ENCODE data around the gene GFPT2. TPM values are rescaled to one million over a fixed set of nuclear protein-coding genes. Genes with fewer than 3 reads are reported as not detected.

The GFPT2 gene
- total RNA-seq, 5 donors from 2014 or later (not counting 1 experiment from before 2014, with no cell fraction given), result 1.6 to 3.6 (median 2.0) TPM

- ATAC-seq (replicated peaks in 1 of 4) (no peak), DNase-seq (no peak)
- no peaks in the 10 kb centered on the region for H3K36me3 Mint-ChIP-seq
- WGBS (ENCODE audit: insufficient coverage), result 50% methylated on average over 3 of the region's 8 CpGs
- Histone ChIP-seq H3K4me1 (ENCODE audit: control insufficient read depth in 1 of 2, extremely low read depth in 1 of 2, insufficient read depth in 2 of 2, low read length in 2 of 2) (no peaks in the 10 kb centered on the region), H3K27ac (ENCODE audit: low read length) (no peak overlapping the region), H3K9me3 (no peaks in the 10 kb centered on the region), H3K4me3 (ENCODE audit: control insufficient read depth in 1 of 2, extremely low read depth in 1 of 2, low read length in 1 of 2) (no peak overlapping the region), H3K36me3 (ENCODE audit: control insufficient read depth in 2 of 2, extremely low read depth in 1 of 2, insufficient read depth in 1 of 2, low read length in 1 of 2) (no peaks in the 10 kb centered on the region), H3K27me3 (replicated peaks in 1 of 2; ENCODE audit: control insufficient read depth in 2 of 2, extremely low read depth in 1 of 2, insufficient read depth in 2 of 2, low read length in 1 of 2) (peaks cover 3 to 35% of the 10 kb centered on the region in 2 experiments)
- H3K4me3 Mint-ChIP-seq, result no peak overlapping the region
- ChIA-PET CTCF (no interaction called here), POLR2A (no interaction called here)
- H3K9me3 Mint-ChIP-seq, result no peaks in the 10 kb centered on the region
- peaks cover 4 to 19% of the 10 kb centered on the region in 2 donors for H3K27me3 Mint-ChIP-seq
- H3K27ac Mint-ChIP-seq, result no peak overlapping the region
- no peaks in the 10 kb centered on the region for H3K4me1 Mint-ChIP-seq
These were observed 29.8 kb upstream of the GFPT2 start for GRCh38 chr5:180382926-180383325.

GRCh38 chr5:180381851-180382480, 28.8 kb upstream of the GFPT2 start:
- ChIA-PET CTCF (no interaction called here), POLR2A (no interaction called here)
- H3K27me3 Mint-ChIP-seq, result peaks cover 4 to 19% of the 10 kb centered on the region in 2 donors
- peaks cover 3 to 35% of the 10 kb centered on the region in 2 experiments for H3K27me3 ChIP-seq (replicated peaks in 1 of 2; ENCODE audit: control insufficient read depth in 2 of 2, extremely low read depth in 1 of 2, insufficient read depth in 2 of 2, low read length in 1 of 2)
- H3K36me3 Mint-ChIP-seq, result no peaks in the 10 kb centered on the region
- H3K9me3 Mint-ChIP-seq, result no peaks in the 10 kb centered on the region
- H3K4me3 Mint-ChIP-seq, result no peak overlapping the region
- ATAC-seq (replicated peaks in 1 of 4) (no peak), DNase-seq (no peak)
- no peak overlapping the region for H3K4me3 ChIP-seq (ENCODE audit: control insufficient read depth in 1 of 2, extremely low read depth in 1 of 2, low read length in 1 of 2)
- H3K4me1 ChIP-seq (ENCODE audit: control insufficient read depth in 1 of 2, extremely low read depth in 1 of 2, insufficient read depth in 2 of 2, low read length in 2 of 2), result no peaks in the 10 kb centered on the region
- H3K4me1 Mint-ChIP-seq, result no peaks in the 10 kb centered on the region
- no peaks in the 10 kb centered on the region for H3K9me3 ChIP-seq
- WGBS (ENCODE audit: insufficient coverage), result 87% methylated on average over 12 of the region's 13 CpGs
- no peaks in the 10 kb centered on the region for H3K36me3 ChIP-seq (ENCODE audit: control insufficient read depth in 2 of 2, extremely low read depth in 1 of 2, insufficient read depth in 1 of 2, low read length in 1 of 2)
- H3K27ac ChIP-seq (ENCODE audit: low read length), result no peak overlapping the region
- H3K27ac Mint-ChIP-seq, result no peak overlapping the region

GRCh38 chr5:180381428-180381827, 28.3 kb upstream of the GFPT2 start:
- Histone ChIP-seq H3K27ac (ENCODE audit: low read length) (no peak overlapping the region), H3K4me1 (ENCODE audit: control insufficient read depth in 1 of 2, extremely low read depth in 1 of 2, insufficient read depth in 2 of 2, low read length in 2 of 2) (no peaks in the 10 kb centered on the region), H3K36me3 (ENCODE audit: control insufficient read depth in 2 of 2, extremely low read depth in 1 of 2, insufficient read depth in 1 of 2, low read length in 1 of 2) (no peaks in the 10 kb centered on the region), H3K9me3 (no peaks in the 10 kb centered on the region), H3K27me3 (replicated peaks in 1 of 2; ENCODE audit: control insufficient read depth in 2 of 2, extremely low read depth in 1 of 2, insufficient read depth in 2 of 2, low read length in 1 of 2) (peaks cover 3 to 32% of the 10 kb centered on the region in 2 experiments), H3K4me3 (ENCODE audit: control insufficient read depth in 1 of 2, extremely low read depth in 1 of 2, low read length in 1 of 2) (no peak overlapping the region)
- DNase-seq (no peak), ATAC-seq (replicated peaks in 1 of 4) (no peak)
- H3K4me1 Mint-ChIP-seq, result no peaks in the 10 kb centered on the region
- H3K9me3 Mint-ChIP-seq, result no peaks in the 10 kb centered on the region
- POLR2A ChIA-PET, result no interaction called here
- CTCF ChIA-PET, result no interaction called here
- H3K4me3 Mint-ChIP-seq, result no peak overlapping the region
- H3K27ac Mint-ChIP-seq, result no peak overlapping the region
- peaks cover 4 to 19% of the 10 kb centered on the region in 2 donors for H3K27me3 Mint-ChIP-seq
- 17% methylated on average over 2 of the region's 4 CpGs for WGBS (ENCODE audit: insufficient coverage)
- no peaks in the 10 kb centered on the region for H3K36me3 Mint-ChIP-seq

- no peaks in the 10 kb centered on the region for H3K9me3 Mint-ChIP-seq
- ChIA-PET POLR2A (no interaction called here), CTCF (no interaction called here)
- H3K36me3 Mint-ChIP-seq, result no peaks in the 10 kb centered on the region
- H3K27me3 Mint-ChIP-seq, result peaks cover 4 to 19% of the 10 kb centered on the region in 2 donors
- Histone ChIP-seq H3K9me3 (no peaks in the 10 kb centered on the region), H3K36me3 (ENCODE audit: control insufficient read depth in 2 of 2, extremely low read depth in 1 of 2, insufficient read depth in 1 of 2, low read length in 1 of 2) (no peaks in the 10 kb centered on the region), H3K27me3 (replicated peaks in 1 of 2; ENCODE audit: control insufficient read depth in 2 of 2, extremely low read depth in 1 of 2, insufficient read depth in 2 of 2, low read length in 1 of 2) (peaks cover 3 to 32% of the 10 kb centered on the region in 2 experiments), H3K27ac (ENCODE audit: low read length) (no peak overlapping the region), H3K4me1 (ENCODE audit: control insufficient read depth in 1 of 2, extremely low read depth in 1 of 2, insufficient read depth in 2 of 2, low read length in 2 of 2) (no peaks in the 10 kb centered on the region), H3K4me3 (ENCODE audit: control insufficient read depth in 1 of 2, extremely low read depth in 1 of 2, low read length in 1 of 2) (no peak overlapping the region)
- H3K27ac Mint-ChIP-seq, result no peak overlapping the region
- no peak overlapping the region for H3K4me3 Mint-ChIP-seq
- no peak for ATAC-seq (replicated peaks in 1 of 4)
- no peak for DNase-seq
- H3K4me1 Mint-ChIP-seq, result no peaks in the 10 kb centered on the region
- WGBS (ENCODE audit: insufficient coverage), result 86% methylated on average over 13 of the region's 15 CpGs
These were observed 27.7 kb upstream of the GFPT2 start for GRCh38 chr5:180380856-180381255.

GRCh38 chr5:180380441-180380840, 27.3 kb upstream of the GFPT2 start:
- peaks cover 3 to 19% of the 10 kb centered on the region in 2 donors for H3K27me3 Mint-ChIP-seq
- ChIA-PET CTCF (no interaction called here), POLR2A (no interaction called here)
- no peaks in the 10 kb centered on the region for H3K36me3 Mint-ChIP-seq
- 86% methylated on average over 7 of the region's 10 CpGs for WGBS (ENCODE audit: insufficient coverage)
- H3K4me1 Mint-ChIP-seq, result no peaks in the 10 kb centered on the region
- no peak overlapping the region for H3K27ac Mint-ChIP-seq
- no peaks in the 10 kb centered on the region for H3K4me1 ChIP-seq (ENCODE audit: control insufficient read depth in 1 of 2, extremely low read depth in 1 of 2, insufficient read depth in 2 of 2, low read length in 2 of 2)
- H3K4me3 ChIP-seq (ENCODE audit: control insufficient read depth in 1 of 2, extremely low read depth in 1 of 2, low read length in 1 of 2), result no peak overlapping the region
- no peak for ATAC-seq (replicated peaks in 1 of 4)
- no peaks in the 10 kb centered on the region for H3K9me3 Mint-ChIP-seq
- peaks cover 3 to 35% of the 10 kb centered on the region in 2 experiments for H3K27me3 ChIP-seq (replicated peaks in 1 of 2; ENCODE audit: control insufficient read depth in 2 of 2, extremely low read depth in 1 of 2, insufficient read depth in 2 of 2, low read length in 1 of 2)
- no peaks in the 10 kb centered on the region for H3K9me3 ChIP-seq
- no peaks in the 10 kb centered on the region for H3K36me3 ChIP-seq (ENCODE audit: control insufficient read depth in 2 of 2, extremely low read depth in 1 of 2, insufficient read depth in 1 of 2, low read length in 1 of 2)
- no peak overlapping the region for H3K4me3 Mint-ChIP-seq
- no peak for DNase-seq
- H3K27ac ChIP-seq (ENCODE audit: low read length), result no peak overlapping the region

DNA sequence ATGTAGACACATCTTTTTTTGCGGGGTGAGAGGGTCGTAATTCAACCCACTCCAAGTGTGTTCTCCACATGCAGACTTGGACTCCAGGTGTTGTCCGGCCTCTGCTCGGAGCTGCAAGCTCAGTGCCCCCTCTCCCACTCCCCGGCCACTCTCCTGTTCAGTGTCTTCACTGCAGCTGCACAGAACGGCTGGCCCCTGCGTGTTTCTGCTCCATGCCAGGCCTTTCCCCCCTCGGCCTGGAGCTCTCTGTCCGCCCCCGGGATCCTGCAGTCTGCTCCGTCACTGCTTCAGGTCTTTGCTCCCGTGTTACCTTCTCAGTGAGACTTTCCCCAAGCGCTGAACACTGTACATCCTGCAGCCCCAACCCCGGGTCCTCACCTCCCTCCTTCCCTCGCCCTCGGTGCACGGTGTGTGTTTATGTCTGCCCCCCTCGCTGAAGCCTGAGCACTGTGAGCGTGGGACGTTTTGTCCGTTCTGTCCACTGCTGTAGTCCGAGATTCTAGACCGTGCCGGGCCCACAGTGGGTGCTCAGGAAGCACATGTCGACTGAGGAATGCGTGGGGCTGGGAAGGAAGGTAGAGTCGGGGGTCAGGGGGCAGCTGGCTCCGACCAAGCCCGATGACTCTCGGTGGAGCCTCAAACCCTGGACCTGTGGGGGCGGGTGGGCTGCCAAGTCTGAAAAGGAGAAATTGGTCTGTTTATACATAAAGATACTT, 26.4 kb upstream of the GFPT2 start:
- no peaks in the 10 kb centered on the region for H3K9me3 Mint-ChIP-seq
- H3K27ac Mint-ChIP-seq, result no peak overlapping the region
- peaks cover 4 to 16% of the 10 kb centered on the region in 2 donors for H3K27me3 Mint-ChIP-seq

More for the DNA sequence above, 26.4 kb upstream of the GFPT2 start:
- Mint-ChIP-seq H3K4me1 (no peaks in the 10 kb centered on the region), H3K4me3 (no peak overlapping the region), H3K36me3 (no peaks in the 10 kb centered on the region)
- ChIA-PET POLR2A (no interaction called here), CTCF (no interaction called here)
- 87% methylated on average over 29 of the region's 31 CpGs for WGBS (ENCODE audit: insufficient coverage)
- Histone ChIP-seq H3K4me1 (ENCODE audit: control insufficient read depth in 1 of 2, extremely low read depth in 1 of 2, insufficient read depth in 2 of 2, low read length in 2 of 2) (no peaks in the 10 kb centered on the region), H3K36me3 (ENCODE audit: control insufficient read depth in 2 of 2, extremely low read depth in 1 of 2, insufficient read depth in 1 of 2, low read length in 1 of 2) (no peaks in the 10 kb centered on the region), H3K27me3 (replicated peaks in 1 of 2; ENCODE audit: control insufficient read depth in 2 of 2, extremely low read depth in 1 of 2, insufficient read depth in 2 of 2, low read length in 1 of 2) (peaks cover 3 to 35% of the 10 kb centered on the region in 2 experiments), H3K27ac (ENCODE audit: low read length) (no peak overlapping the region), H3K9me3 (no peaks in the 10 kb centered on the region), H3K4me3 (ENCODE audit: control insufficient read depth in 1 of 2, extremely low read depth in 1 of 2, low read length in 1 of 2) (no peak overlapping the region)
- ATAC-seq (replicated peaks in 1 of 4), result no peak
- no peak for DNase-seq

All from T-cell (primary cell).